A673 (cell line): ENCODE data around the gene LTC4S.

Experiments
- EZH2 ChIP-seq: fragments of 200-600 bp; sonication (generic); IDR thresholded peaks from 2 replicates; pipeline ENCODE4 v1.6.1; 2017; ENCODE audit warnings: borderline replicate concordance, low read depth, mild to moderate bottlenecking, mixed read lengths, antibody characterized with exemption, low read length; ENCODE audit not compliant: poor library complexity, severe bottlenecking
- TF ChIP-seq, protein P1 (sequence below): fragments of 300-800, 200-600 bp; sonication (generic); conservative IDR thresholded peaks from 2 replicates; pipeline ENCODE4 v1.5.1; 2017; ENCODE audit warnings: low read depth, mild to moderate bottlenecking, antibody characterized with exemption, low read length, moderate library complexity, mixed read lengths

- TF ChIP-seq, protein P1, sequence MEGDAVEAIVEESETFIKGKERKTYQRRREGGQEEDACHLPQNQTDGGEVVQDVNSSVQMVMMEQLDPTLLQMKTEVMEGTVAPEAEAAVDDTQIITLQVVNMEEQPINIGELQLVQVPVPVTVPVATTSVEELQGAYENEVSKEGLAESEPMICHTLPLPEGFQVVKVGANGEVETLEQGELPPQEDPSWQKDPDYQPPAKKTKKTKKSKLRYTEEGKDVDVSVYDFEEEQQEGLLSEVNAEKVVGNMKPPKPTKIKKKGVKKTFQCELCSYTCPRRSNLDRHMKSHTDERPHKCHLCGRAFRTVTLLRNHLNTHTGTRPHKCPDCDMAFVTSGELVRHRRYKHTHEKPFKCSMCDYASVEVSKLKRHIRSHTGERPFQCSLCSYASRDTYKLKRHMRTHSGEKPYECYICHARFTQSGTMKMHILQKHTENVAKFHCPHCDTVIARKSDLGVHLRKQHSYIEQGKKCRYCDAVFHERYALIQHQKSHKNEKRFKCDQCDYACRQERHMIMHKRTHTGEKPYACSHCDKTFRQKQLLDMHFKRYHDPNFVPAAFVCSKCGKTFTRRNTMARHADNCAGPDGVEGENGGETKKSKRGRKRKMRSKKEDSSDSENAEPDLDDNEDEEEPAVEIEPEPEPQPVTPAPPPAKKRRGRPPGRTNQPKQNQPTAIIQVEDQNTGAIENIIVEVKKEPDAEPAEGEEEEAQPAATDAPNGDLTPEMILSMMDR, result no peak
- no peak for TF ChIP-seq EZH2
Measured at GRCh38 chr5:179758955-179759354, 34.8 kb upstream of the LTC4S start.
